ENCODE data around the gene CGB2. TPM values are rescaled to one million over a fixed set of nuclear protein-coding genes. Genes with fewer than 3 reads are reported as not detected.
A peak's percentile ranks its signal among the peaks of the same experiment; 100 is the strongest.
"Not testable (repeated sequence)": the region's sequence is repeated elsewhere in the genome, so short reads cannot be mapped to it uniquely, and the experiment has no call there.

The CGB2 gene
- total and polyA plus RNA-seq, 5 experiments from 2014 or later, result not detected

GRCh38 chr19:49022116-49022515 lies 9.6 kb upstream of the CGB2 start:
- Mint-ChIP-seq H3K4me1 (peaks cover 10 to 34% (median 24%) of the 10 kb centered on the region in 4 donors), H3K27me3 (peaks cover 0 to 6% (median 0%) of the 10 kb centered on the region in 5 donors), H3K27ac (no peak overlapping the region), H3K36me3 (no peaks in the 10 kb centered on the region), H3K9me3 (no peaks in the 10 kb centered on the region), H3K4me3 (no peak overlapping the region)
- POLR2A ChIA-PET, result interaction anchor here (0.6 kb wide), 1 partner anchor 908 kb away, joined by 3 read pairs; no protein-coding TSS in a partner anchor
- DNase-seq (no peak), ATAC-seq (no peak)

GRCh38 chr19:49024233-49024632 lies 7.5 kb upstream of the CGB2 start, which contains the start of gene CGB3:
CGB3 (minus strand) TSS chr19:49024333; CDS start chr19:49023971, 362 bp downstream.
- peaks cover 7 to 20% (median 15%) of the 10 kb centered on the region in 4 donors for H3K4me1 Mint-ChIP-seq
- ATAC-seq, H3K36me3 Mint-ChIP-seq, H3K9me3 Mint-ChIP-seq, POLR2A ChIA-PET, H3K4me3 Mint-ChIP-seq, H3K27ac Mint-ChIP-seq, H3K27me3 Mint-ChIP-seq, DNase-seq: not testable (repeated sequence)

- ATAC-seq, DNase-seq, POLR2A ChIA-PET, H3K4me3 Mint-ChIP-seq, H3K9me3 Mint-ChIP-seq, H3K36me3 Mint-ChIP-seq, H3K27ac Mint-ChIP-seq, H3K27me3 Mint-ChIP-seq: not testable (repeated sequence)
- peaks cover 5 to 13% (median 10%) of the 10 kb centered on the region in 4 donors for H3K4me1 Mint-ChIP-seq
These were observed 6.6 kb upstream of the CGB2 start for GRCh38 chr19:49025088-49025487.

DNA sequence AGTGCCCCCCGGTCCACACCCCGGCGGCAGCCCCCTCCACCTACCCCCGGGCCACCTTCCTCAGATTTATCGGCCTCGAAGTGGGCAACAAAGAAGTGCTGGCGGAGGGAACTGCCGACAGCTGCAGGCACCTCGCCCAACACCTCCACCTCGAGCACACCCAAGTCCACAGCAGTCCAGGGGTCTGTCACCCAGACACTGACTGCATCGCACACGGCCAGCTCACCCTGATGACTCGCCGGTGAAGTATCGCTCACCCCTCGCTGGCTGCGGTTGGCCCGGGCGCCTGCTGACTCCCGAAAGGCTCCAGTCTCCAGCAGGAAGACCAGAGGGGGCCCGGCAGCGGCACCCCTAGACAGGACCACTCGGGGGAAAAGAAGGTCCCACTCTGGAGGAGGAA lies 6.1 kb upstream of the CGB2 start:
- H3K4me3 Mint-ChIP-seq, DNase-seq, H3K36me3 Mint-ChIP-seq: not testable (repeated sequence)

GRCh38 chr19:49028686-49029085 lies 3.0 kb upstream of the CGB2 start:
- not testable (repeated sequence) for H3K4me1 Mint-ChIP-seq, H3K4me3 Mint-ChIP-seq

More for the DNA sequence above, 6.1 kb upstream of the CGB2 start:
- ATAC-seq, H3K4me1 Mint-ChIP-seq, H3K9me3 Mint-ChIP-seq, H3K27me3 Mint-ChIP-seq, POLR2A ChIA-PET: not testable (repeated sequence)
- peak overlapping the region in 1 of 10 donors; percentile 48 for H3K27ac Mint-ChIP-seq

GRCh38 chr19:49029749-49030148 lies 1.9 kb upstream of the CGB2 start:
- ATAC-seq, DNase-seq, POLR2A ChIA-PET, H3K27ac Mint-ChIP-seq, H3K4me3 Mint-ChIP-seq, H3K36me3 Mint-ChIP-seq, H3K4me1 Mint-ChIP-seq, H3K9me3 Mint-ChIP-seq: not testable (repeated sequence)
- H3K27me3 Mint-ChIP-seq, result peaks cover 0 to 12% (median 7%) of the 10 kb centered on the region in 5 donors

More at GRCh38 chr19:49028686-49029085, 3.0 kb upstream of the CGB2 start:
- H3K27ac Mint-ChIP-seq, ATAC-seq, H3K27me3 Mint-ChIP-seq, H3K36me3 Mint-ChIP-seq, DNase-seq, H3K9me3 Mint-ChIP-seq, POLR2A ChIA-PET: not testable (repeated sequence)

- H3K9me3 Mint-ChIP-seq, POLR2A ChIA-PET: not testable (repeated sequence)
These were observed 1.4 kb upstream of the CGB2 start for GRCh38 chr19:49030323-49030722.

DNA sequence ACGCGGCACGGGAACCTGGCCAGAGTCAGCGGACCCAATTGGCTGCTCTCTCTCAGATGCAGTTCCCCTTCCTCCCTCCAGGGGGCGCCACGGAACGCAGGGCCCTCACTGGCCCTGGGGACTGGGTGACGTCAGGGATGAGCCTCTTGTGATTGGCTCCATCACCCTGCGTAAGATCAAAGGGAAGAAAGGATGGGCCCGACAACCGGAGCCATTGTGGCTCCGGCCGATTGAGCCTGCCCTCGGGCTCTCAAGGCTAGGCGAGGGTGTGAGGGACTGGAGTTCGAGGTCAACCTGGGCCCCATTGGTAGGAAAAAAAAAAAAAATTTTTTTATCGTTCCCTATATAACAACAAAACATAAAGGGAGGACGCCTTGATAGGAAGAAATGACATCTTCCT lies 5.1 kb downstream of the CGB2 start, which contains the start of gene CGB1:
Gene CGB1, minus strand, starts transcription at position 81 of the 400 bp plus-strand sequence. CDS start 184 bp downstream, outside the sequence.
- H3K9me3 Mint-ChIP-seq, H3K4me1 Mint-ChIP-seq, POLR2A ChIA-PET, H3K36me3 Mint-ChIP-seq, H3K4me3 Mint-ChIP-seq, ATAC-seq, H3K27ac Mint-ChIP-seq: not testable (repeated sequence)
- DNase-seq, result peak in 3 of 10 donors; percentile 23 to 35 (median 30)
- peaks cover 2 to 12% (median 5%) of the 10 kb centered on the region in 5 donors for H3K27me3 Mint-ChIP-seq

More at GRCh38 chr19:49030323-49030722, 1.4 kb upstream of the CGB2 start:
- not testable (repeated sequence) for ATAC-seq, H3K4me1 Mint-ChIP-seq, DNase-seq, H3K36me3 Mint-ChIP-seq, H3K27ac Mint-ChIP-seq, H3K4me3 Mint-ChIP-seq
- H3K27me3 Mint-ChIP-seq, result peaks cover 3 to 12% (median 7%) of the 10 kb centered on the region in 5 donors

DNA sequence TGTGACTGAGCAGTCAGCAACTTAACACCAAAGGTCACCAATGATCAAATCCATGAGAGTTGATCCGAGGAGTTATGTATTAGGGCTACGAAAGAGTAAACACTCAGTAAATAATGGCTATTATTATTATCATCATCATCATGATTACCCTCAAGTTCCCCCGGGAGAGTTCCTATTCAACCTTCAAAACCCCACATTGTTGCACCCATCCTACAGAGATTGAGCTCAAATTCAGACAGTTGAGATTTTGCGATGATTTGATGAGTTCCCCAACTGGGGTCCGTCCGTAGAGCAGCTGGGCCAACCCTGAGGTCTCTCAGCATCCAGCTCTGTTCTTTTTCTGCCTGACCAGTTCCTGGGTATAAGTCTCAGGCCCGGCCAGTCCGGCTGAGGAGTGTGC lies 6.4 kb downstream of the CGB2 start:
- not testable (repeated sequence) for DNase-seq, H3K9me3 Mint-ChIP-seq, H3K4me3 Mint-ChIP-seq, H3K27me3 Mint-ChIP-seq, ATAC-seq, H3K36me3 Mint-ChIP-seq, H3K4me1 Mint-ChIP-seq, H3K27ac Mint-ChIP-seq
- POLR2A ChIA-PET, result interaction anchor here (0.6 kb wide), 1 partner anchor 84 kb away, joined by 5 read pairs; the partner anchor contains the start of gene BAX

DNA sequence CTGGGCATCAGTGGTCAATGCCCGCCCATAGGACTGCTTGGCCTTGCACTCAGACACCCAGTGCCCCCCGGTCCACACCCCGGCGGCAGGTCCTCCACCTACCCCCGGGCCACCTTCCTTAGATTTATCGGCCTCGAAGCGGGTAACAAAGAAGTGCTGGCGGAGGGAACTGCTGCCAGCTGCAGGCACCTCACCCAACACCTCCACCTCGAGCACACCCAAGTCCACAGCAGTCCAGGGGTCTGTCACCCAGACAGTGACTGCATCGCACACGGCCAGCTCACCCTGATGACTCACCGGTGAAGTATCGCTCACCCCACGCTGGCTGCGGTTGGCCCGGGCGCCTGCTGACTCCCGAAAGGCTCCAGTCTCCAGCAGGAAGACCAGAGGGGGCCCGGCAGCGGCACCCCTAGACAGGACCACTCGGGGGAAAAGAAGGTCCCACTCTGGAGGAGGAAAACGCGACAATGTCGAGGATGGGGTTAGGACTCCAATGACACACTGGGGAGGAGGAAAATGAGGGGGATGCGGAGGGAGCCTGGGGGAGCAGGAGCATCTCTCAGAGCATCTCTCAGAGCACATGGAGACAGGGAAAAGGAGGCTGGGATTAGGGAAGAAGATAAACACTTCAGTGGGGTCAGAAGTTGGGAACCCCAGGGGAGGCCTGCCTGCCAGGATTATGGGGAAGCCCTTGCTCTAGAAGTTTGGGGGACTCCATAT lies 7.0 kb downstream of the CGB2 start:
- not testable (repeated sequence) for H3K27ac Mint-ChIP-seq, H3K27me3 Mint-ChIP-seq, ATAC-seq, DNase-seq, H3K4me1 Mint-ChIP-seq, H3K9me3 Mint-ChIP-seq, H3K36me3 Mint-ChIP-seq, H3K4me3 Mint-ChIP-seq
- POLR2A ChIA-PET, result interaction anchor here (0.6 kb wide), 1 partner anchor 84 kb away, joined by 5 read pairs; the partner anchor contains the start of gene BAX

DNA sequence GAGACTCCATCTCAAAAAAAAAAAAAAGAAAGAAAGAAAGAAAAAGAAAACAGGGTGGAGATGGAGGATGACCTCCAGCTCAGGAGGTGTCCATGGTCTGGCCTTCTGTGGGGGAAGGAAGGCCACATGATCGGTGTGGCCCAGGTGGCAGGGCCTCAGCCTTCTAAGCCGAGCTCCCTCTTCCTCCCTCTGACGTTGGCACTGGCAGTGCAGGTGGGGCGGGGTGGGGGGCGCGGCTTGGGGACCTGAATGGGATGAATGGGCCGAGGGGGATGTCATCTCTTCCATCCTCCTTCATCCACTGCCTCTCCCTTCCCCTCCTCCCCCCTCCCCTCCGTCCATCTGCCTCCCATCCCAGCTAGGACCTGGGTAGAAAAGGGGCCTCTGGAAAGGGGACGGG lies 8.0 kb downstream of the CGB2 start:
- peak overlapping the region in 1 of 10 donors; percentile 11 for H3K27ac Mint-ChIP-seq
- ATAC-seq, H3K36me3 Mint-ChIP-seq, H3K4me3 Mint-ChIP-seq, H3K9me3 Mint-ChIP-seq, DNase-seq, H3K27me3 Mint-ChIP-seq, POLR2A ChIA-PET, H3K4me1 Mint-ChIP-seq: not testable (repeated sequence)

- H3K36me3 Mint-ChIP-seq, result no peaks in the 10 kb centered on the region
- no peaks in the 10 kb centered on the region for H3K9me3 Mint-ChIP-seq
- H3K27me3 Mint-ChIP-seq, result peaks cover 0 to 3% (median 0%) of the 10 kb centered on the region in 5 donors
- POLR2A ChIA-PET, result no interaction called here
- H3K27ac Mint-ChIP-seq, result no peak overlapping the region
- no peaks in the 10 kb centered on the region for H3K4me1 Mint-ChIP-seq
- DNase-seq (no peak), ATAC-seq (no peak)
- H3K4me3 Mint-ChIP-seq, result no peak overlapping the region
These were observed 10.5 kb downstream of the CGB2 start for GRCh38 chr19:49042177-49042576.

DNA sequence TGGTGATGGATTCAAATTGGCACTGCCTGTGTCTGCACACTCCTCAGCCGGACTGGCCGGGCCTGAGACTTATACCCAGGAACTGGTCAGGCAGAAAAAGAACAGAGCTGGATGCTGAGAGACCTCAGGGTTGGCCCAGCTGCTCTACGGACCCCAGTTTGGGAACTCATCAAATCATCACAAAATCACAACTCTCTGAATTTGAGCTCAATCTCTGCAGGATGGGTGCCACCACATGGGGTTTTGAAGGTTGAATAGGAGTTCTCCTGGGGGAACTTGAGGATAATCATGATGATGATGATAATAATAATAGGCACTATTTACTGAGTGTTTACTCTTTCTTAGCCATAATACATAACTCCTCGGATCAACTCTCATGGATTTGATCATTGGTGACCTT lies 11.0 kb downstream of the CGB2 start:
- H3K27ac Mint-ChIP-seq, H3K9me3 Mint-ChIP-seq, DNase-seq, ATAC-seq, H3K4me3 Mint-ChIP-seq, POLR2A ChIA-PET, H3K27me3 Mint-ChIP-seq, H3K4me1 Mint-ChIP-seq, H3K36me3 Mint-ChIP-seq: not testable (repeated sequence)

Data from naive thymus-derived CD8-positive, alpha-beta T cell (primary cell).